Lung (tissue), 12 donors: ENCODE data around the gene IL27RA. TPM values are rescaled to one million over a fixed set of nuclear protein-coding genes. Genes with fewer than 3 reads are reported as not detected.

ENCODE experiments used
- ATAC-seq: fragments of 200-7000 bp; cut with Tn5 transposase; one replicate; pipeline ENCODE4 v1.9.1; 2020; ENCODE audit warnings: moderate number of reproducible peaks; ENCODE audit not compliant: insufficient read depth, low FRiP score
- DNase-seq, 3 donors: peaks; one replicate each; pipeline ENCODE4 v3.0.0-alpha.2; 2013 to 2017
- H3K27ac ChIP-seq, 2 donors: one replicate each; pipeline ENCODE4 v1.5.1; 2013; ENCODE audit warnings: mild to moderate bottlenecking in 2 of 2, moderate library complexity in 2 of 2, control low read depth in 1 of 2, inconsistent platforms in 1 of 2, low read depth in 1 of 2, low read length in 1 of 2
- H3K27me3 ChIP-seq, 3 donors: one replicate each; pipeline ENCODE4 v1.5.1; 2013; ENCODE audit warnings: low read length in 2 of 3; ENCODE audit not compliant: control insufficient read depth in 3 of 3, insufficient read depth in 3 of 3
- H3K36me3 ChIP-seq, 4 donors: one replicate each; pipeline ENCODE4 v1.5.1; 2013; ENCODE audit warnings: low read length in 4 of 4, mild to moderate bottlenecking in 1 of 4, moderate library complexity in 1 of 4; ENCODE audit not compliant: control insufficient read depth in 4 of 4, insufficient read depth in 4 of 4
- H3K4me1 ChIP-seq, 5 donors: one replicate each; pipeline ENCODE4 v1.5.1; 2013; ENCODE audit warnings: low read length in 5 of 5, mild to moderate bottlenecking in 2 of 5, moderate library complexity in 1 of 5; ENCODE audit not compliant: control insufficient read depth in 5 of 5, insufficient read depth in 5 of 5
- H3K4me3 ChIP-seq: one replicate; pipeline ENCODE4 v1.5.1; 2013; ENCODE audit warnings: mild to moderate bottlenecking, control low read depth, moderate library complexity
- H3K9ac ChIP-seq, 2 donors: one replicate each; pipeline ENCODE4 v1.5.1; 2013; ENCODE audit warnings: low read length in 2 of 2, control low read depth in 1 of 2; ENCODE audit not compliant: insufficient read depth in 1 of 2
- H3K9me3 ChIP-seq, 4 donors: one replicate each; pipeline ENCODE4 v1.5.1; 2013; ENCODE audit warnings: low read length in 3 of 4, mild to moderate bottlenecking in 1 of 4, moderate library complexity in 1 of 4; ENCODE audit not compliant: control insufficient read depth in 4 of 4, insufficient read depth in 3 of 4
- WGBS, 2 donors: extraction: QIAGEN DNeasy Blood & Tissue Kit; methylation state at CpG; one replicate each; pipeline ENCODE4 v1.1.7; 2013; 5-methylcytosine and 5-hydroxymethylcytosine counted together
- polyA plus RNA-seq, 2 donors: library from polyadenylated mRNA; stranded (reverse); fragments of 200-250 nt; gene quantifications; one replicate each; pipeline ENCODE4 v1.2.1, GENCODE V29; 2013
- total RNA-seq, 2 donors: library from RNA; depleted of rRNA in 1 of 2; stranded (reverse); fragments of >200 nt in 1 of 2; gene quantifications; one replicate each; pipeline ENCODE4 v1.2.1, GENCODE V29; 2014 to 2021
- TF ChIP-seq, protein P1 (sequence below): IDR thresholded peaks from 2 replicates; pipeline ENCODE4 v1.5.1; 2012; ENCODE audit warnings: mild to moderate bottlenecking; ENCODE audit errors: control extremely low read depth, extremely low read depth
- donor health status: control.
- donor health status: control.
- donor health status: Bipolar disorder and iron deficiency.
- donor health status: healthy.
- donor health status: DM: yes; HTN: yes; CAD: no.

The IL27RA gene
- total and polyA plus RNA-seq, 4 donors = 7.0 to 22.7 (median 15.0) TPM

DNA sequence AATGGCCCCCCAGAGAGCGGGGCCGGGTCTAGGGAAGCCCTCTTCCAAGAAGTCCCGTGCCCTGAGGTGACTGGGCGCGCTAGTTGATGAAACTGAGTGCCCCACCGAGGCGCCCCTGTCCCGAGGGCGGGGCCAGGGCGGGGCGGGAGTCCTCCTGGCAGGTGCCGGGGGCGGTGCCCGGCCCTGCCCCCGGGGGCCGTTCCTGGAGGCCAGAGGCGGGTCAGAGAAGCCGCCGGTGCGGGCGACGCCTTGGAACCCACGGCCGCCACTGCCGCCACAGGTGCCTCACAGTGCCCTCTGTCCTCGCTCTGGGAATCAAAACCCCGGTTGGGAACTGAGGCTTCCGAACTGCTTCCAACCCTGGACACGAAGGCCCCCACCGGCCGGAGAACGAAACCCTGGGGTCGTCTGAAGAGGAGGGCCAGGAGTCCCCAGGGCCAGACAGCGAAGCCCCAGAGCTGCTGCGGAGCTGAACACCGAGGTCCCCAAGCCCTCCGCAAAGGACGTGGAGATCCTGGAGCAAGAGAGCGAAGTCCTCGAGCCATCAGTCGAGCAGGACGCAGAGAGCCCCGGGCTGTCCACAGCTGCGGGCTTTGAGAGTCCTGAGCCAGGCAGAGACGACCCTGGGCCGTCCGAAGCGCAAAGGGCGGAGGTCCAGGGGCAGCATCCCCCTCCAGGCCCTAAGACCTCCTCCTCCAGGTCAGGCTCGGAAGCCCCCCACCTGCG lies 41.1 kb downstream of the IL27RA start, which contains the start of gene MISP3:
Gene MISP3 (plus strand): TSS at position 252 of the 726 bp plus-strand sequence. CDS start 524 bp downstream, outside the sequence.
- TF ChIP-seq, protein P1, sequence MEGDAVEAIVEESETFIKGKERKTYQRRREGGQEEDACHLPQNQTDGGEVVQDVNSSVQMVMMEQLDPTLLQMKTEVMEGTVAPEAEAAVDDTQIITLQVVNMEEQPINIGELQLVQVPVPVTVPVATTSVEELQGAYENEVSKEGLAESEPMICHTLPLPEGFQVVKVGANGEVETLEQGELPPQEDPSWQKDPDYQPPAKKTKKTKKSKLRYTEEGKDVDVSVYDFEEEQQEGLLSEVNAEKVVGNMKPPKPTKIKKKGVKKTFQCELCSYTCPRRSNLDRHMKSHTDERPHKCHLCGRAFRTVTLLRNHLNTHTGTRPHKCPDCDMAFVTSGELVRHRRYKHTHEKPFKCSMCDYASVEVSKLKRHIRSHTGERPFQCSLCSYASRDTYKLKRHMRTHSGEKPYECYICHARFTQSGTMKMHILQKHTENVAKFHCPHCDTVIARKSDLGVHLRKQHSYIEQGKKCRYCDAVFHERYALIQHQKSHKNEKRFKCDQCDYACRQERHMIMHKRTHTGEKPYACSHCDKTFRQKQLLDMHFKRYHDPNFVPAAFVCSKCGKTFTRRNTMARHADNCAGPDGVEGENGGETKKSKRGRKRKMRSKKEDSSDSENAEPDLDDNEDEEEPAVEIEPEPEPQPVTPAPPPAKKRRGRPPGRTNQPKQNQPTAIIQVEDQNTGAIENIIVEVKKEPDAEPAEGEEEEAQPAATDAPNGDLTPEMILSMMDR = no peak
- WGBS, 2 donors = 1 to 2% methylated on average over 43 to 51 of the region's 51 CpGs
- Histone ChIP-seq H3K9ac (no peak within 1 kb of the TSS), H3K36me3 (no peaks in the 10 kb centered on the region), H3K9me3 (no peaks in the 10 kb centered on the region), H3K4me3 (peak within 1 kb of the TSS; percentile 40), H3K27me3 (no peaks in the 10 kb centered on the region), H3K4me1 (peaks cover 0 to 34% (median 3%) of the 10 kb centered on the region in 5 donors), H3K27ac (peak within 1 kb of the TSS; percentile 93 to 95)
- DNase-seq = peak in 2 of 3 donors; percentile 16 to 33
- ATAC-seq = peak; percentile 60

DNA sequence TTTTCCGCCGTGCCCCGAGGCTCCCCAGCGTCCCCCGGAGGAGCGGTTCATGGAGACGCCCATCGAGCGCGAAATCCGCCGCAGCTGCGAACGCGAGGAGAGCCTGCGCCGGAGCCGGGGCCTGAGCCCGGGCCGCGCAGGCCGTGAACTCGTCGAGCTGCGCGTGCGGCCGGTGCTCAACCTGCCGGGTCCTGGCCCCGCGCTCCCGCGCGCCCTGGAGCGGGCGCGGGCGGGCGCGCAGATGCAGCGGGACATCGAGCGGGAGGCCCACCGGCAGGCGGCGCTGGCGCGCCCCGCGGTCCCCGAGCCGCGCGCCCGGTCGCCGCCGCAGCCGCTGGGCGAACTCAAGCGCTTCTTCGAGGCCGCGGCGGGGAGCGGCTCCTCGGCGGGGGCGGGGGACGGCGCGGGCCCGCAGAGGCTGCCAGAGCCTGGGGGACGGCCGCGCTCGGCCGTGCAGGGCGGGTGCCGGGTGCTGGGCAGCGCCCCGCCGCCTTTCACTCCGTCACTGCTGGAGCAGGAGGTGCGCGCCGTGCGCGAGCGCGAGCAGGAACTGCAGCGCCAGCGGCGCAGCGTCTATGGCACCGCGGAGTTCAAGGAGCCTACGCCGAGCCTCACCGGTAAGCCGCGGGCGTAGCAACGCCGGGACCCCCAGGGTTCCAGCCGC lies 41.8 kb downstream of the IL27RA start:
- Histone ChIP-seq H3K4me3 (peak overlapping the region; percentile 40), H3K27ac (peak overlapping the region; percentile 93 to 95), H3K27me3 (no peaks in the 10 kb centered on the region), H3K9me3 (no peaks in the 10 kb centered on the region), H3K9ac (no peak overlapping the region), H3K36me3 (no peaks in the 10 kb centered on the region), H3K4me1 (peaks cover 0 to 34% (median 3%) of the 10 kb centered on the region in 5 donors)
- TF ChIP-seq, protein P1 = peak; percentile 30
- DNase-seq = peak; percentile 76 to 83 (median 79)
- ATAC-seq = peak; percentile 50
- 0 to 1% methylated on average over 60 to 106 of the region's 106 CpGs for WGBS, 2 donors

DNA sequence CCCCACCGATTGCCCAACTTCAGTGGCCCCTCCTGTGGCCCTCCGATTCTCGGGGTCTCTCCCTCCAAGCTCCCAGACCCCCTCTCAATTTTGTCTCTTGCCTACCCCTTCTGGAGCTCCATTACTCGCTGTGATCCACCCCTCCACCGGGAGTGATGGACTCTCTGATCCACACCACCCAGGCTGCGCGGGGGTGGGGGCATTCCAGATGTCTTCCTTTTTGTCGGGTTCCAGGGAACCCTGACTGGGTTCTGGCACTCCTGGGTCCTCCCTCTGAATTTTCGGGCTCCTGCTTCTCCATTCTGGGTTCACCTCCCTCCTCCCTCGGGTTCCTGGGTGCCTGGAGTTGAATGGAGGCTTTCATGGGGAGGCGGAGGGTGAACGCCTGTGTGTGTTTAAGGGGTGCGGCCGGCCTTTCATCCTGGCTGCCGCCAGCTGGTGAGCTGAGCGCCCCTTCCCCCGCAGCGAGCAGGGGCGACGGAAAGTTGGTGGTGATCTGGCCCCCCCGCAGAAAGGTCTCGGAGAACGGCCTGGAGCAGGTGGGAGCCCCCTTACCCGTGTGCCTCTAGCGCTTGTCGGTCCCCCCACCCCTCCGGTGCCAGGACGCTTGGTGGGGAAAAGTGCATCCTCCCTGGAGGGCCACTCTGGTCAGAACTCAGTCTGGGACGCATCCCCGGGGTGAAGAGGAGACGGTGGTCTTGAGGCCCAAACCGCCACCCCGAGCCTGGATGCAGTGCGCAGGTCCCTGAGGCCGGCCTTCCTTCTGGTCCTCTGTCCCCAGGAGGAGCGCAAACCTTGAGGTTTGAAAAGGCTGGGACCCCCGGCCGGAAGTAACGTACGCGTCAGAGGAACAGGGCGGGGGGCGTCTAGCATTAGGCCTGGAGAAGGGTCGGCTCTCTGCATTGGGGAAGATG lies 42.6 kb downstream of the IL27RA start:
- no peak for ATAC-seq
- H3K4me3 ChIP-seq = peak overlapping the region; percentile 40
- peaks cover 0 to 34% (median 3%) of the 10 kb centered on the region in 5 donors for H3K4me1 ChIP-seq
- peak overlapping the region in 1 of 2 donors; percentile 13 for H3K9ac ChIP-seq
- peak overlapping the region; percentile 93 to 95 for H3K27ac ChIP-seq
- no peaks in the 10 kb centered on the region for H3K27me3 ChIP-seq
- peak in 2 of 3 donors; percentile 34 to 43 for DNase-seq
- TF ChIP-seq, protein P1 = no peak
- no peaks in the 10 kb centered on the region for H3K36me3 ChIP-seq
- H3K9me3 ChIP-seq = no peaks in the 10 kb centered on the region
- 3% methylated on average over 43 to 44 of the region's 44 CpGs for WGBS, 2 donors
